OCI-LY7 (cell line): ENCODE data around the gene PDE12. TPM values are rescaled to one million over a fixed set of nuclear protein-coding genes. Genes with fewer than 3 reads are reported as not detected.

Experiments
- BruUV-seq: library from RNA; stranded (reverse); fragments of 400-500 nt; replicated peaks from 2 replicates; lab custom pipeline; 2021; lab: Mats Ljungman, UMichigan
- CTCF ChIA-PET: fragments of 300-600 bp; sonication (Branson Sonifier 250); formaldehyde crosslinking; loops from one replicate; lab custom pipeline; 2022; ENCODE audit warnings: antibody characterized with exemption; ENCODE audit not compliant: unreplicated experiment; lab: Charles Lee
- POLR2A ChIA-PET: fragments of 300-600 bp; sonication (Branson Sonifier 250); formaldehyde crosslinking; loops from one replicate; lab custom pipeline; 2022; ENCODE audit warnings: antibody characterized with exemption; lab: Charles Lee
- DNase-seq: peaks from one replicate; pipeline ENCODE4 v3.0.0-alpha.2; 2015; ENCODE audit warnings: low spot score
- H2AFZ ChIP-seq: fragments of 200-600 bp; sonication (generic), shearing (Covaris generic); 2 replicates; pipeline ENCODE4 v1.6.1; 2014; ENCODE audit warnings: mild to moderate bottlenecking, antibody characterized with exemption, low read length, moderate library complexity
- H3K27ac ChIP-seq: fragments of 200-600 bp; sonication (generic); 2 replicates; pipeline ENCODE4 v1.5.1; 2014; ENCODE audit warnings: mixed run types, low read depth, mild to moderate bottlenecking, moderate library complexity, low read length, inconsistent platforms; ENCODE audit not compliant: poor library complexity, severe bottlenecking
- H3K36me3 ChIP-seq: fragments of 200-600 bp; sonication (generic); 2 replicates; pipeline ENCODE4 v1.6.1; 2014; ENCODE audit warnings: mild to moderate bottlenecking, antibody characterized with exemption, low read length, moderate library complexity, mixed read lengths; ENCODE audit not compliant: insufficient read depth
- H3K4me1 ChIP-seq: fragments of 200-600 bp; sonication (generic); 2 replicates; pipeline ENCODE4 v1.5.1; 2014; ENCODE audit warnings: mild to moderate bottlenecking, low read length; ENCODE audit not compliant: insufficient read depth, poor library complexity, severe bottlenecking
- H3K4me2 ChIP-seq: fragments of 200-600 bp; sonication (generic); 2 replicates; pipeline ENCODE4 v1.6.1; 2014; ENCODE audit warnings: mild to moderate bottlenecking, low read length
- H3K4me3 ChIP-seq: fragments of 200-600 bp; sonication (generic); 2 replicates; pipeline ENCODE4 v1.5.1; 2014; ENCODE audit warnings: mild to moderate bottlenecking, low read depth, low read length; ENCODE audit not compliant: poor library complexity, severe bottlenecking
- H3K79me2 ChIP-seq: fragments of 200-600 bp; sonication (generic); 2 replicates; pipeline ENCODE4 v1.6.1; 2016; ENCODE audit warnings: low read depth, mild to moderate bottlenecking, low read length, moderate library complexity, mixed read lengths; ENCODE audit not compliant: insufficient read depth
- H3K9me2 ChIP-seq: fragments of 200-600 bp; sonication (generic); 2 replicates; pipeline ENCODE4 v1.6.1; 2016; ENCODE audit warnings: mild to moderate bottlenecking, low read length, mixed read lengths; ENCODE audit not compliant: insufficient read depth
- H3K9me3 ChIP-seq: fragments of 200-600 bp; sonication (generic); 2 replicates; pipeline ENCODE4 v1.6.1; 2014; ENCODE audit warnings: mild to moderate bottlenecking, mixed run types, low read length, mixed read lengths
- H4K20me1 ChIP-seq: fragments of 200-600 bp; sonication (generic); 2 replicates; pipeline ENCODE4 v1.6.1; 2014; ENCODE audit warnings: mild to moderate bottlenecking, antibody characterized with exemption, low read length, moderate library complexity, mixed read lengths; ENCODE audit not compliant: insufficient read depth
- CTCF ChIP-seq: fragments of 200-600 bp; sonication (generic); conservative IDR thresholded peaks from 2 replicates; pipeline ENCODE4 v1.5.1; 2014; ENCODE audit warnings: mild to moderate bottlenecking, antibody characterized with exemption, low read length, moderate library complexity, mixed read lengths
- EZH2phosphoT487 ChIP-seq: fragments of 200-600 bp; sonication (generic); IDR thresholded peaks from 2 replicates; pipeline ENCODE4 v1.6.1; 2018; ENCODE audit warnings: low read depth, borderline replicate concordance, mild to moderate bottlenecking, mixed run types, antibody characterized with exemption, low read length, moderate library complexity, mixed read lengths
- intact Hi-C: fragments of 100-400 bp; cut with micrococcal nuclease; formaldehyde crosslinking; loops from one replicate; pipeline ENCODE4 v1.10.0; 2022; ENCODE audit not compliant: unreplicated experiment
- small RNA-seq: library from RNA; depleted of rRNA; stranded (forward); fragments of <200 nt; gene quantifications from one replicate; pipeline ENCODE3, GENCODE V24; 2014
- total RNA-seq, 2 experiments: library from RNA; depleted of rRNA in 1 of 2; stranded (reverse); fragments of >200 nt in 1 of 2; shearing (Covaris generic) in 1 of 2; gene quantifications; 2 replicates each; pipeline ENCODE4 v1.2.3, GENCODE V29; 2014 to 2022

The PDE12 gene
- total RNA-seq, 2 experiments from 2014 or later, result 19.3 to 29.7 TPM

- TF ChIP-seq CTCF, result no peak
- TF ChIP-seq EZH2phosphoT487, result no peak
- Histone ChIP-seq H3K4me1 (no peaks in the 10 kb centered on the region), H3K79me2 (no peaks in the 10 kb centered on the region), H3K4me2 (no peak overlapping the region), H2AFZ (no peak overlapping the region), H3K4me3 (no peak overlapping the region), H3K27ac (no peak overlapping the region), H3K9me2 (no peaks in the 10 kb centered on the region), H4K20me1 (no peaks in the 10 kb centered on the region), H3K9me3 (no peaks in the 10 kb centered on the region), H3K36me3 (no peaks in the 10 kb centered on the region; the same call in 1 of the 2 replicates)
- ChIA-PET POLR2A (interaction anchor here (1.3 kb wide), 1 partner anchor 61 kb away, joined by 3 read pairs; the partner anchor contains the start of gene PDE12), CTCF (interaction anchor here (0.6 kb wide), 1 partner anchor 562 kb away, joined by 3 read pairs; no protein-coding TSS in a partner anchor)
- intact Hi-C loops, result no loop called here
- no TSS peak for BruUV-seq
- no peak for DNase-seq
Observed at GRCh38 chr3:57616233-57616632, 60.2 kb downstream of the PDE12 start.

Small RNAs within 50 kb of the gene (small RNA-seq; reads per million reads assigned to genes)
- gene RNU6-108P (not detected), gene RNU6-1181P (not detected), gene RNU6-483P (not detected)

Other genes with a start within 250 kb of the PDE12 start
- gene DNAH12, start 11.9 kb upstream of the PDE12 start, total RNA-seq (2014; rRNA removed; shearing (Covaris generic)), result not detected in 2 replicates
- gene DNAH12, start 11.9 kb upstream of the PDE12 start, total RNA-seq (2022), result 0.21 TPM in 1 of 2 replicates, not detected in the other
- 26.6 and 34.9 TPM in 2 replicates for gene ARF4, start 41.1 kb downstream of the PDE12 start, total RNA-seq (2014; rRNA removed; shearing (Covaris generic))
- gene ARF4, start 41.1 kb downstream of the PDE12 start, total RNA-seq (2022), result 51.9 and 58.0 TPM in 2 replicates
- gene DENND6A, start 136.8 kb downstream of the PDE12 start, total RNA-seq (2014; rRNA removed; shearing (Covaris generic)), result 15.9 and 25.5 TPM in 2 replicates
- gene DENND6A, start 136.8 kb downstream of the PDE12 start, total RNA-seq (2022), result 30.0 and 34.6 TPM in 2 replicates
- gene SLMAP, start 200.0 kb downstream of the PDE12 start, total RNA-seq (2014; rRNA removed; shearing (Covaris generic)), result 39.1 and 41.6 TPM in 2 replicates
- 68.4 and 71.3 TPM in 2 replicates for gene SLMAP, start 200.0 kb downstream of the PDE12 start, total RNA-seq (2022)